ENCODE measurements around the gene NAT9. TPM values are rescaled to one million over a fixed set of nuclear protein-coding genes. Genes with fewer than 3 reads are reported as not detected.

NAT9 gene
- total and polyA plus RNA-seq, 2 of the 4 experiments (the other 2 are of a cell fraction), result 48.9 to 62.0 TPM

DNA sequence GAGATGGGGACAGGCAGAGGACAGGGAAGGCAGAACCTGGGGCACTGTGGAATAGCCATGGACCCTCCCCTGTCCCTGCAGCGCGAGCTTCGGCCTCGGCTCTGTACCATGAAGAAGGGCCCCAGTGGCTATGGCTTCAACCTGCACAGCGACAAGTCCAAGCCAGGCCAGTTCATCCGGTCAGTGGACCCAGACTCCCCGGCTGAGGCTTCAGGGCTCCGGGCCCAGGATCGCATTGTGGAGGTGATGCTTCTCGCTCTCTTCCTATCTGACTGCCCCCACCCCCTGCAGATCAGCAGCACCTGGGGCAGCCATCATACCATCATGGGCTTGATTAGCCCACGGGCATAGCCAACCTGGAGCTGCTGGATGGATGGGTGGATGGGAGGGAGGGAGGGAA lies 14.2 kb downstream of the NAT9 start:
- Histone ChIP-seq H3K4me2 (ENCODE audit: low read depth, low read length) (no peak overlapping the region), H3K36me3 (ENCODE audit: control insufficient read depth, insufficient read depth, low read length) (no peaks in the 10 kb centered on the region), H3K79me1 (ENCODE audit: low read depth in 1 of 2, low read length in 2 of 2) (peaks cover 0 to 10% of the 10 kb centered on the region in 2 experiments; a peak in 2 of 4 replicates), H3K18ac (ENCODE audit: low read depth, low read length) (no peak overlapping the region), H3K9ac (ENCODE audit: low read depth, low read length) (no peak overlapping the region), H3K4me1 (ENCODE audit: control insufficient read depth, insufficient read depth, low read length) (peaks cover 25% of the 10 kb centered on the region), H2BK20ac (ENCODE audit: low read depth, low read length) (no peak overlapping the region), H3K27ac (ENCODE audit: insufficient read depth, low read length) (no peak overlapping the region), H3K27me3 (ENCODE audit: control insufficient read depth, insufficient read depth, low read length) (no peaks in the 10 kb centered on the region), H3K4ac (ENCODE audit: low read depth, low read length) (no peak overlapping the region), H3K4me3 (ENCODE audit: insufficient read depth, low read depth, low read length) (no peak overlapping the region), H2BK120ac (ENCODE audit: low read depth, low read length) (no peak overlapping the region), H2AFZ (replicated peaks; ENCODE audit: low read length, poor library complexity) (no peak overlapping the region), H4K91ac (ENCODE audit: insufficient read depth, low read depth, low read length) (no peak overlapping the region), H2AK9ac (replicated peaks; ENCODE audit: low read depth, low read length, poor library complexity) (no peak overlapping the region), H4K20me1 (ENCODE audit: insufficient read depth, low read length) (peaks cover 8% of the 10 kb centered on the region), H3K9me1 (ENCODE audit: insufficient read depth, low read length) (0 out of 2 replicates have a peak, but pooled peaks cover 6% of the 10 kb centered on the region), H4K8ac (ENCODE audit: low read depth in 2 of 2, low read length in 2 of 2) (no peak overlapping the region), H3K14ac (replicated peaks; ENCODE audit: low read depth, low read length) (no peak overlapping the region), H3K56ac (ENCODE audit: extremely low read depth, insufficient read depth, low read length) (no peak overlapping the region), H2AK5ac (ENCODE audit: low read depth, low read length) (no peak overlapping the region), H2BK15ac (ENCODE audit: low read depth, low read length) (no peak overlapping the region), H2BK5ac (ENCODE audit: low read depth, low read length, poor library complexity, severe bottlenecking) (no peak overlapping the region), H3K23ac (ENCODE audit: low read depth, low read length) (no peak overlapping the region), H4K5ac (ENCODE audit: low read depth, low read length) (no peak overlapping the region), H3K9me3 (ENCODE audit: control insufficient read depth, insufficient read depth, low read length) (no peaks in the 10 kb centered on the region)
- ChIA-PET CTCF (interaction anchor here (1.1 kb wide), 1 partner anchor 12 kb away, joined by 4 read pairs; no protein-coding TSS in a partner anchor), POLR2A (ENCODE audit: unreplicated experiment) (interaction anchor here (0.5 kb wide), 1 partner anchor 30 kb away, joined by 5 read pairs; no protein-coding TSS in a partner anchor)
- TF ChIP-seq CHD1 (IDR thresholded peaks at IDR 0.05; ENCODE audit: low read depth, low read length) (no peak), NFE2L2 (IDR thresholded peaks at IDR 0.05; ENCODE audit: low read depth, low read length) (no peak)
- TF ChIP-seq, protein P1, sequence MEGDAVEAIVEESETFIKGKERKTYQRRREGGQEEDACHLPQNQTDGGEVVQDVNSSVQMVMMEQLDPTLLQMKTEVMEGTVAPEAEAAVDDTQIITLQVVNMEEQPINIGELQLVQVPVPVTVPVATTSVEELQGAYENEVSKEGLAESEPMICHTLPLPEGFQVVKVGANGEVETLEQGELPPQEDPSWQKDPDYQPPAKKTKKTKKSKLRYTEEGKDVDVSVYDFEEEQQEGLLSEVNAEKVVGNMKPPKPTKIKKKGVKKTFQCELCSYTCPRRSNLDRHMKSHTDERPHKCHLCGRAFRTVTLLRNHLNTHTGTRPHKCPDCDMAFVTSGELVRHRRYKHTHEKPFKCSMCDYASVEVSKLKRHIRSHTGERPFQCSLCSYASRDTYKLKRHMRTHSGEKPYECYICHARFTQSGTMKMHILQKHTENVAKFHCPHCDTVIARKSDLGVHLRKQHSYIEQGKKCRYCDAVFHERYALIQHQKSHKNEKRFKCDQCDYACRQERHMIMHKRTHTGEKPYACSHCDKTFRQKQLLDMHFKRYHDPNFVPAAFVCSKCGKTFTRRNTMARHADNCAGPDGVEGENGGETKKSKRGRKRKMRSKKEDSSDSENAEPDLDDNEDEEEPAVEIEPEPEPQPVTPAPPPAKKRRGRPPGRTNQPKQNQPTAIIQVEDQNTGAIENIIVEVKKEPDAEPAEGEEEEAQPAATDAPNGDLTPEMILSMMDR (conservative IDR thresholded peaks at IDR 0.05; ENCODE audit: low read depth, low read length), result no peak
- dilution Hi-C loops (cut with HindIII; ENCODE audit: low sequenced_read_pairs, unreplicated experiment), result no loop called here
- in situ Hi-C loops (cut with MboI; ENCODE audit: low sequenced_read_pairs), result no loop called here
- intact Hi-C loops (cut with micrococcal nuclease), result no loop called here
- no TSS peak for BruUV-seq (replicated peaks)
- DNase-seq, result no peak
- 93% methylated on average over 5 of the region's 11 CpGs; no CpG with 5 or more reads in 1 of the 2 experiments for WGBS, 2 experiments (ENCODE audit: extremely low coverage in 2 of 2, insufficient read length in 1 of 2)
- no peak for ATAC-seq (ENCODE audit: low read depth)

All from IMR-90 (cell line).